GM12865 (cell line): Measurements from ENCODE around the gene PTPN22.

ENCODE experiments used
- DNase-seq: peaks from one replicate; pipeline ENCODE4 v3.0.0; 2010; ENCODE audit warnings: low read depth
- H3K4me3 ChIP-seq: 2 replicates; pipeline ENCODE4 v1.5.1; 2011; ENCODE audit warnings: mild to moderate bottlenecking, low read depth, low read length, control low read depth
- TF ChIP-seq, protein P1 (sequence below): IDR thresholded peaks from 2 replicates; pipeline ENCODE4 v1.5.1; 2011; ENCODE audit warnings: low read length, control low read depth, low read depth, inconsistent platforms; ENCODE audit not compliant: insufficient read depth; ENCODE audit errors: missing control alignments

PTPN22 gene

DNA sequence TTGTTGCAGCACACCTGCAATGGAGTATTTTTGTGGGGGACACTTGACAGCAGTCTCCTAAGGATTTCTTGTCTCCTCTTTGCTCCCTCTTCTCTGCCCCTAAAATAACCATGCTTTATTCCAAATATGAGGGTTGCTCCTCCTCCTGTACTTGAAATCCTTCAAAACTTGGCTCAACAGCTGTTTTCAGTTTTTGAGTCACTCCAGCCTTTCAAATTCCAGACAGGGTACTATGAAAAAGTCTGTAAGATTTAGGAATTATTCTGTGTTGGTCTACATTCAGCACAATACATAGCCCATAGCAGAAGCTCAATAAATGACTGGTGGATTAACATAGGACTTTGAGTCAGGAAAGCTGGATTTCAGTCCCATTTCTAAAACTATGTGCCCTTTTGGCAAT is 27.6 kb upstream of the PTPN22 start:
- TF ChIP-seq, protein P1, sequence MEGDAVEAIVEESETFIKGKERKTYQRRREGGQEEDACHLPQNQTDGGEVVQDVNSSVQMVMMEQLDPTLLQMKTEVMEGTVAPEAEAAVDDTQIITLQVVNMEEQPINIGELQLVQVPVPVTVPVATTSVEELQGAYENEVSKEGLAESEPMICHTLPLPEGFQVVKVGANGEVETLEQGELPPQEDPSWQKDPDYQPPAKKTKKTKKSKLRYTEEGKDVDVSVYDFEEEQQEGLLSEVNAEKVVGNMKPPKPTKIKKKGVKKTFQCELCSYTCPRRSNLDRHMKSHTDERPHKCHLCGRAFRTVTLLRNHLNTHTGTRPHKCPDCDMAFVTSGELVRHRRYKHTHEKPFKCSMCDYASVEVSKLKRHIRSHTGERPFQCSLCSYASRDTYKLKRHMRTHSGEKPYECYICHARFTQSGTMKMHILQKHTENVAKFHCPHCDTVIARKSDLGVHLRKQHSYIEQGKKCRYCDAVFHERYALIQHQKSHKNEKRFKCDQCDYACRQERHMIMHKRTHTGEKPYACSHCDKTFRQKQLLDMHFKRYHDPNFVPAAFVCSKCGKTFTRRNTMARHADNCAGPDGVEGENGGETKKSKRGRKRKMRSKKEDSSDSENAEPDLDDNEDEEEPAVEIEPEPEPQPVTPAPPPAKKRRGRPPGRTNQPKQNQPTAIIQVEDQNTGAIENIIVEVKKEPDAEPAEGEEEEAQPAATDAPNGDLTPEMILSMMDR = no peak
- no peak overlapping the region for H3K4me3 ChIP-seq

DNA sequence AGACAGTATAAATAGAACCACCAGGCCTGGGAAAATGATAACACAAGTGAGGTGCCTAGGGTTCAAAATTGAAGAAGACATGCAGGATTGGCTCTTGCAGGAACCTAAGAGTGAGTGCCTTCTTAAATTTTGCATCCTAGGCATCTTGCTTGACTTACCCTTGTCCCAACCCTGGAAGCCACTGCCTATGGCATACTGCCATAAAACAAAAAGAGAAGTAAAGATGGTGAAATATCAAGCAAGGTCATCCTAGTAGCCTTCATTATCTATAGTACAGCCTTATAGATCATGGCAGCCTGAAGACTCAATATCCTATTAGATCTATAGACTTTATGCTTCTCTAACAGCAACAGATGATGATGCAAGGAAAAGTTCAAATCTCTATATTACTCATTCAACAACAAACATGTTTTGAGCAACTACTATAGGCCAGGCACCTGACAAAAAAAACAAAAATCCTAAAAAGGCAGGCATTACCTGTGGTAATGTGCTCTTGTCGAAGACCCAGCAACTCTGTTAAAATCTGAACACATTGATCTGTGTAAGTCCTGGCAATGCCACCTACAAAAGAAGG is 26.8 kb upstream of the PTPN22 start:
- TF ChIP-seq, protein P1 = no peak
- H3K4me3 ChIP-seq = no peak overlapping the region
- DNase-seq = no peak

More for the DNA sequence above, 27.6 kb upstream of the PTPN22 start:
- no peak for DNase-seq

GRCh38 chr1:113895961-113896360 is 24.4 kb upstream of the PTPN22 start:
- no peak for DNase-seq
- TF ChIP-seq, protein P1 = no peak
- H3K4me3 ChIP-seq = no peak overlapping the region

GRCh38 chr1:113895098-113895497 is 23.6 kb upstream of the PTPN22 start:
- TF ChIP-seq, protein P1 = no peak
- H3K4me3 ChIP-seq = no peak overlapping the region
- no peak for DNase-seq

GRCh38 chr1:113893267-113893666 is 21.8 kb upstream of the PTPN22 start:
- H3K4me3 ChIP-seq = no peak overlapping the region
- TF ChIP-seq, protein P1 = no peak
- DNase-seq = no peak

DNA sequence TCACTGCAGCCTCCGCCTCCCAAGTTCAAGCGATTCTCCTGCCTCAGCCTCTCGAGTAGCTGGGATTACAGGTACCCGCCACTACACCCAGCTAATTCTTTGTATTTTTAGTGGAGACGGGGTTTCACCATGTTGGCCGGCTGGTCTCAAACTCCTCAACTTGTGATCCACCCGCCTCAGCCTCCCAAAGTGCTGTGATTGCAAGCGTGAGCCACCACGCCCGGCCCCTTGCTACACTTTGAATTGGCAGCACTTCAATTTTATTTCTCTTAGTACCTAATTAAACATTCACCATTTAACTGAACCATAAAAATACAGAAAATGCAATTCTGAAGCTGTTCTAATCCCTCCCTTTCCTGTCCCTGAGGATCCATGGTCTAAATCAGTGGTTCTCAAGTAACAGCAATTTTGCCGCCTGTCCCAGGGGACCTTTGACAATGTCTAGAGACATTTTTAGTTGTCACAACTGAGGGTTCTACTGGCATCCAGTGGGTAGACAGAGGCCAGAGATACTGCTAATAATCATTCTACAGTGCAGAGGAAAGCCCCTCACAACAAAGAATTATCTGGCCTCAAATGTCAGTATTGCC is 20.2 kb upstream of the PTPN22 start:
- DNase-seq = no peak
- TF ChIP-seq, protein P1 = no peak
- H3K4me3 ChIP-seq = no peak overlapping the region

DNA sequence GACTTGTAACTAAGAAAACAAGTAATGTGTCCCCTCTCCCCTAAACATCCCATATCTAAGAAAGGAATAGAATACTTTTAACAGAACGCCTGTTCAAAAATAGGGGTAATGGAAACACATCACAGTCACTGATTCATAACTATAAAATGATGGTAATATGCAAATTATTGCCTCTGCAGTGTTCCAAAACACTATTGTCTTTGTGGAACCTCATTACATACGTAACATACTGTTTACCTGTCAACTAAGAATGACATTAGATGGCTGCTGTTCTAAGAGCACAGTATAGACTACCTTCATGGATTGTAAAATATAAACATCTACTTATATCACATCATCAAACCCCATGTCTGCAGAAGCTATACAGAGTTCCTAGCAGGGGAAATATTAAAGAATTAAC is 19.3 kb upstream of the PTPN22 start:
- no peak for DNase-seq
- no peak overlapping the region for H3K4me3 ChIP-seq
- TF ChIP-seq, protein P1 = no peak
